Esophagus muscularis mucosa (tissue), 4 donors: ENCODE measurements around the gene PHACTR3. TPM values are rescaled to one million over a fixed set of nuclear protein-coding genes. Genes with fewer than 3 reads are reported as not detected.

Experiments
- DNase-seq: peaks from one replicate; pipeline ENCODE4 v3.0.0-alpha.2; 2017; ENCODE audit errors: extremely low spot score
- H3K27ac ChIP-seq, 4 donors: fragments of 200-600 bp; sonication (generic); replicated peaks in 1 of 4; 1 replicate in 3 of 4; 2 replicates in 1 of 4; pipeline ENCODE4 v1.5.1; 2016 to 2019; ENCODE audit warnings: mild to moderate bottlenecking in 1 of 4
- H3K27me3 ChIP-seq, 4 donors: fragments of 200-600 bp; sonication (generic); one replicate each; pipeline versions ENCODE4 v1.5.1 to v1.6.0; 2016 to 2019
- H3K36me3 ChIP-seq, 4 donors: fragments of 200-600 bp; sonication (generic); one replicate each; pipeline ENCODE4 v1.5.1; 2016 to 2019
- H3K4me1 ChIP-seq, 4 donors: fragments of 200-600 bp; sonication (generic); one replicate each; pipeline ENCODE4 v1.5.1; 2016 to 2019
- H3K4me3 ChIP-seq, 4 donors: fragments of 200-600 bp; sonication (generic); 1 replicate in 2 of 4; 2 replicates in 2 of 4; pipeline ENCODE4 v1.5.1; 2016 to 2019; ENCODE audit warnings: mild to moderate bottlenecking in 4 of 4, moderate library complexity in 1 of 4
- H3K9me3 ChIP-seq, 4 donors: fragments of 200-600 bp; sonication (generic); 1 replicate in 3 of 4; 2 replicates in 1 of 4; pipeline ENCODE4 v1.5.1; 2016 to 2019
- EP300 ChIP-seq: sonication (generic); formaldehyde crosslinking; IDR thresholded peaks from one replicate; pipeline ENCODE4 v1.6.1; 2017; ENCODE audit warnings: antibody characterized with exemption
- POLR2A ChIP-seq: fragments of 450-650 bp; IDR thresholded peaks from one replicate; pipeline ENCODE4 v1.6.1; 2017; ENCODE audit warnings: antibody characterized with exemption, moderate library complexity, mild to moderate bottlenecking, low read depth
- POLR2AphosphoS5 ChIP-seq, 2 donors: sonication (generic); formaldehyde crosslinking; IDR thresholded peaks; one replicate each; pipeline ENCODE4 v1.6.1; 2017; ENCODE audit warnings: antibody characterized with exemption in 2 of 2
- WGBS: methylation state at CpG from one replicate; pipeline ENCODE4 v1.1.5; 2018; 5-methylcytosine and 5-hydroxymethylcytosine counted together
- intact Hi-C: fragments of 100-400 bp; cut with DNase I; formaldehyde crosslinking; loops from one replicate; pipeline ENCODE4 v1.15.1; 2023
- total RNA-seq, 4 donors: library from RNA; depleted of rRNA; stranded (reverse); fragments of >200 nt; gene quantifications; one replicate each; pipeline versions ENCODE4 v1.1.0 to v1.2.1, GENCODE V29; 2016
- TF ChIP-seq, protein P1 (sequence below), 3 experiments: fragments of 200-600 bp in 2 of 3; fragments of 450-650 bp in 1 of 3; sonication (generic) in 2 of 3; IDR thresholded peaks; one replicate each; pipeline ENCODE4 v1.5.1; 2017 to 2019; ENCODE audit warnings: antibody characterized with exemption in 3 of 3, mild to moderate bottlenecking in 2 of 3, moderate library complexity in 1 of 3

PHACTR3 gene
- total RNA-seq, 4 donors from 2014 or later, result 0.17 to 0.86 (median 0.56) TPM

DNA sequence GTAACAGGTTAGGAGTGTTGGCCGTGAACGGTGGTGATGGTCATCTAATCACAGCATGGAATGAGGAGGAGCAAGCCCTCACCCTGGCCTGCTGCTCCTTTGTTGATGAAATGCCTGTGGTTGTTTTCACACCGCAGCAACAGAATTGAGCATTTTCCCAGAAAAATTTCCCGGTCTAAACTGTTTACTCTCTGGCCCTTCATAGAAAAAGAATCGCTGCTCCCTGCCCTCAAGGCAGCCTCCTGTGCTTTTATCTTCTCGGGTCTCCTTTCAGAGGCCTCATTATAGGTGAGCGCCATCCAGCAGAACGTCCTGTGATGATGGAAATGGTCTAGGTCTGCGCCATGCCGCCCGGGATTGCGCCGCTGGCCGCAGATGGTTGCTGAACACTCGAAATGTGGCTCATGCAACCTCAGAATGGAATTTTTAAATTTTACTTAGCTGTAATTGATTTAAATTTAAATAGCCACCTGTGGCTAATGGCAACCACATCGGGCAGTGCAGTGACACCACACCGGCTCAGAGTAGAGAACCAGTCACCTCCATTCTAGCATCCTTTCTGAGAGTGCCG is 30.2 kb downstream of the PHACTR3 start:
- Histone ChIP-seq H3K9me3 (no peaks in the 10 kb centered on the region), H3K36me3 (no peaks in the 10 kb centered on the region), H3K4me3 (no peak overlapping the region), H3K4me1 (no peaks in the 10 kb centered on the region), H3K27me3 (peaks cover 0 to 28% (median 0%) of the 10 kb centered on the region in 4 donors), H3K27ac (no peak overlapping the region)
- intact Hi-C loops, result no loop called here
- TF ChIP-seq POLR2AphosphoS5 (IDR thresholded peaks at IDR 0.05), result no peak
- no peak for TF ChIP-seq EP300
- TF ChIP-seq, protein P1, sequence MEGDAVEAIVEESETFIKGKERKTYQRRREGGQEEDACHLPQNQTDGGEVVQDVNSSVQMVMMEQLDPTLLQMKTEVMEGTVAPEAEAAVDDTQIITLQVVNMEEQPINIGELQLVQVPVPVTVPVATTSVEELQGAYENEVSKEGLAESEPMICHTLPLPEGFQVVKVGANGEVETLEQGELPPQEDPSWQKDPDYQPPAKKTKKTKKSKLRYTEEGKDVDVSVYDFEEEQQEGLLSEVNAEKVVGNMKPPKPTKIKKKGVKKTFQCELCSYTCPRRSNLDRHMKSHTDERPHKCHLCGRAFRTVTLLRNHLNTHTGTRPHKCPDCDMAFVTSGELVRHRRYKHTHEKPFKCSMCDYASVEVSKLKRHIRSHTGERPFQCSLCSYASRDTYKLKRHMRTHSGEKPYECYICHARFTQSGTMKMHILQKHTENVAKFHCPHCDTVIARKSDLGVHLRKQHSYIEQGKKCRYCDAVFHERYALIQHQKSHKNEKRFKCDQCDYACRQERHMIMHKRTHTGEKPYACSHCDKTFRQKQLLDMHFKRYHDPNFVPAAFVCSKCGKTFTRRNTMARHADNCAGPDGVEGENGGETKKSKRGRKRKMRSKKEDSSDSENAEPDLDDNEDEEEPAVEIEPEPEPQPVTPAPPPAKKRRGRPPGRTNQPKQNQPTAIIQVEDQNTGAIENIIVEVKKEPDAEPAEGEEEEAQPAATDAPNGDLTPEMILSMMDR (IDR thresholded peaks at IDR 0.05), result no peak
- no peak for TF ChIP-seq POLR2A
- 78% methylated on average over 18 of the region's 18 CpGs for WGBS
- DNase-seq, result peak; percentile 82

DNA sequence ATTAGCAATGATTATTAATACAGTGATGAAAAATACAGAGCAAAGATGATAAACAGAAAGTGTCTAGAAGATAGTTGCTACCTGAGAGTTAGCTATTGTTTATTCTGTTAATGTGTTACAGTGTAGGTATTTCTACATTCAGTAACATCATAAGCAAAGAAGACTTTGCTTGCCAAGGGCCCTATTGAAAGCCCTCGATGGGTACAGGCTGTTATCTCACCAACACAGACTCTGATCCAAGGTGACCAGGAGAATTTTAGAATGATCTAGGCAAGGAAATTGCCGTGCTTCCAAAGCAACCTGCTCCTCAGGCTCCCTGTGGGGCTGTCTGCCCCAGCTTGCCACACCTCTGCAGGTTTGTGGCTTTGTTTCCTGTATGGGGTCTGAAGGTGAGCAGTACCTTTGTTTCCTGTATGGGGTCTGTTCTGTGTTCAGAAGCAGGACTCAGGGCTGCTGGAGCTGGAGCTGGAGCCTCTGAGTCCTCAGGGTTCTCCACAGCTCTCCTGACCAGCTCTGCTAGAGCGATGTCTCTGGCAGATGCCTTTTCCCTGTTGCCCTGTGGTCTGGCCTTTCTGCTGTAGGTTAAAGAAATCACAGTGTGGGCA is 32.5 kb downstream of the PHACTR3 start:
- H3K36me3 ChIP-seq, result no peaks in the 10 kb centered on the region
- H3K27me3 ChIP-seq, result peaks cover 0 to 13% (median 0%) of the 10 kb centered on the region in 4 donors
- H3K9me3 ChIP-seq, result no peaks in the 10 kb centered on the region
- no peaks in the 10 kb centered on the region for H3K4me1 ChIP-seq
- intact Hi-C loops, result no loop called here
- WGBS, result 93% methylated on average over 3 of the region's 3 CpGs
- DNase-seq, result peak; percentile 81
- no peak overlapping the region for H3K4me3 ChIP-seq
- no peak for TF ChIP-seq POLR2AphosphoS5 (IDR thresholded peaks at IDR 0.05)
- TF ChIP-seq POLR2A, result no peak
- no peak for TF ChIP-seq EP300
- TF ChIP-seq, protein P1 (IDR thresholded peaks at IDR 0.05), result no peak
- no peak overlapping the region for H3K27ac ChIP-seq

DNA sequence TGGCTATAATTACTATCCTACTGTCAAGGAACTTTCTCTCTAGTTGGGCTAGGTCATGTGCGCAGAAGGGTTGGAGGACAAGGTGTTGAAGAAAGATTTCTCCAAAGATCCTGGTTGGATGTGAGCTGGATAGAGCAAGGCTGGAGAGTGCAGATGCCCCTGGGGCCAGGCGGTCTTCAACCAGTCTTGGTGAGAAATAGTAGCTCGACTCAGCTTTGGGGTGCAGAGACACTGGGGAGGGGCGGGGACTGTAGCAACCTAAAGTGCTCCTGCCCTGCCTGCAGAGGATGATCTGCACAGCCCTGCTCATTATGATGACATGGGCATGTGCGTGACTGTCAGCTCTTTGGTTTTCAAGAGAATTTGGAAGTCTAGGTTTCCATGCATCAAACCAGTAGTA is 35.9 kb downstream of the PHACTR3 start:
- peaks cover 0 to 2% (median 0%) of the 10 kb centered on the region in 4 donors for H3K27me3 ChIP-seq
- no peaks in the 10 kb centered on the region for H3K9me3 ChIP-seq
- H3K27ac ChIP-seq, result no peak overlapping the region
- no peak overlapping the region for H3K4me3 ChIP-seq
- peaks cover 0 to 15% (median 14%) of the 10 kb centered on the region in 4 donors for H3K4me1 ChIP-seq
- no peaks in the 10 kb centered on the region for H3K36me3 ChIP-seq
- intact Hi-C loops, result no loop called here
- TF ChIP-seq POLR2AphosphoS5 (IDR thresholded peaks at IDR 0.05) (no peak), POLR2A (no peak), EP300 (no peak)
- TF ChIP-seq, protein P1 (IDR thresholded peaks at IDR 0.05), result no peak
- DNase-seq, result no peak
- 86% methylated on average over 5 of the region's 5 CpGs for WGBS

DNA sequence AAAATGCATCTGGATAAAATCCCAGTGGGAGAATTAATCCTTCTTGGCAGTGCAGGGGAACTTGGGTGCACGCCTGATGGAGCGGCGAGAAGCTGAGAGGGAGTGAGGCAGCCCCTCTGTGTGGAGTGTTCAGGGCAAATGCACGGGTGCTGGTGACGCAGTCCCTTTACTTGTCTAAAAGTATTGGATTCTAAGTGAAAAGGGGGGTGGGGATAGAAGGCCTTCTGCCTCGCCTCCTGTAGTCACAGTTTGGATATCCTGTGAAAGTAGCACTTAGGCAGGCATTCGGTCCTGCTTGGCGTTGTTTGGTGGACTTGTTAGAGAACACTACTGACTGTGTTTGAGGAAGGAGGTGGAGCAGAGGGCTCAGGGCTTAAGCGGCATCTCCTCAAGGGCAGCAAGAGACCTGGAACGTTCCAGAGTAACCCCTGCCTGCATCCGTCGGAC is 39.3 kb downstream of the PHACTR3 start:
- no peaks in the 10 kb centered on the region for H3K9me3 ChIP-seq
- no peaks in the 10 kb centered on the region for H3K36me3 ChIP-seq
- intact Hi-C loops, result no loop called here
- no peak overlapping the region for H3K4me3 ChIP-seq
- peak; percentile 89 for DNase-seq
- TF ChIP-seq POLR2AphosphoS5 (IDR thresholded peaks at IDR 0.05), result no peak
- TF ChIP-seq EP300, result no peak
- no peak for TF ChIP-seq POLR2A
- WGBS, result 32% methylated on average over 12 of the region's 12 CpGs
- peak overlapping the region in 1 of 4 donors; percentile 7 for H3K27ac ChIP-seq
- peaks cover 0 to 15% (median 14%) of the 10 kb centered on the region in 4 donors for H3K4me1 ChIP-seq
- H3K27me3 ChIP-seq, result no peaks in the 10 kb centered on the region

DNA sequence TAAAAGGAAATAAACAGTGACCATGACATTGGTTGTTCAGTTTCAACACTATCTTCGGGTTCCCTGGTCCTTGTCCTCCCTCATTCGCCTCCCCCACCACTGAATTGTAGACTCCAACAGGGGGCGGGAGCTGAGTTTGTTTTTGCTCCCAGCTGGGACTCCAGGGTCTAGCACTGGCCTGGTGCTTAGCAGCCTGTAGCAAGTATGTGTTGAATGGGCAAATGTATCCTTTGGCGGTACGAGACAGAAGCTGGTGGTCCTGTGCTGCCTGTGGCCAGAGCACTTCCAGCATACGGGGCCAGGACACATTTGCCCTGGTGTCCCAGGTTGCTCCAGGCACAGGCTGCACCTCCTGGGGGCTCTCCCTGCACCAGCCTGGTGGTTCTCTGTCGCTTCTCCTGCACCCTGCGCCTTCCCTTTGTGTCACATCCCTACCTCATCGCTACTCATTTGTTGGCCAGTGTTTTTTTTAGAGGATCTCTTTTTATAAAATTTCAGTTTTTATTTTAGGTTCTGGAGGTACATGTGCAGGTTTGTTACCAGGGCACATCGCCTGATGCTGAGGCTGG is 40.1 kb downstream of the PHACTR3 start:
- intact Hi-C loops, result no loop called here
- TF ChIP-seq, protein P1 (IDR thresholded peaks at IDR 0.05), result no peak
- TF ChIP-seq POLR2AphosphoS5 (IDR thresholded peaks at IDR 0.05) (no peak), POLR2A (no peak), EP300 (no peak)
- H3K9me3 ChIP-seq, result no peaks in the 10 kb centered on the region
- H3K36me3 ChIP-seq, result no peaks in the 10 kb centered on the region
- 89% methylated on average over 10 of the region's 10 CpGs for WGBS
- H3K27me3 ChIP-seq, result no peaks in the 10 kb centered on the region
- no peak overlapping the region for H3K27ac ChIP-seq
- no peak overlapping the region for H3K4me3 ChIP-seq
- H3K4me1 ChIP-seq, result peaks cover 0 to 15% (median 14%) of the 10 kb centered on the region in 4 donors
- peak; percentile 68 for DNase-seq
